Stimulated activated CD4-positive, alpha-beta T cell treated with anti-CD3 and anti-CD28 coated beads, Interleukin-2, amount 100 ng/mL, for 48 hours (primary cell): ENCODE measurements around the gene EVI5L.
"Not testable (repeated sequence)": the region's sequence is repeated elsewhere in the genome, so short reads cannot be mapped to it uniquely, and the experiment has no call there.

Experiments
- DNase-seq, 2 donors: peaks; one replicate each; pipeline ENCODE4 v3.0.0-alpha.2; 2020

The EVI5L gene

GRCh38 chr19:7874897-7875273, 44.9 kb downstream of the EVI5L start:
- DNase-seq, result no peak

DNA sequence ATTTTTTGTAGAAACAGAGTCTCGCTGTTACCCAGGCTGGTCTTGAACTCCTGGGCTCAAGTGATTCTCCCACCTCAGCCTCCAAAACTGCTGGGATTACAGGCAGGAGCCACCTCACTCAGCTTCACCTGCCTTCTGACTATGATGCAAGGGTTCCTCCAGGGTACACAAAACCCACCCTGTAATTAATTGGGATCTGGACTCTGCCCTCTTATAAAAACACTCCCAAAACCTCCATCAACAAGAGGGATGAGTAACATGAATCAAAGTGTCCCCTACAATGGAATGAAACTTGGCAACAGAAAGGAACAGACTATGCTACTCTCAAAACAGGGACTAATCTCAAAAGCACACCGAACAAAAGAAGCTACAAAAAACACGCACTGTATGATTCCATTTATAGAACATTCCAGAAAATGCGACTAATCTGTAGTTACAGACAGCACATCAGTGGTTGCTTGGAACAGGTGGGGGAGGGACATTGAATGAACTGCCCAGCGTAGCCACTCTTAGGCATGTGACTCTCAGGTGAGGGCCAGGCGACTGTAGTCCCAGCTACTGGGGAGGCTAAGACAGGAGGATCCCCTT, 47.3 kb downstream of the EVI5L start:
- no peak for DNase-seq

- DNase-seq, result no peak
Measured at GRCh38 chr19:7879111-7879807, 49.2 kb downstream of the EVI5L start.

DNA sequence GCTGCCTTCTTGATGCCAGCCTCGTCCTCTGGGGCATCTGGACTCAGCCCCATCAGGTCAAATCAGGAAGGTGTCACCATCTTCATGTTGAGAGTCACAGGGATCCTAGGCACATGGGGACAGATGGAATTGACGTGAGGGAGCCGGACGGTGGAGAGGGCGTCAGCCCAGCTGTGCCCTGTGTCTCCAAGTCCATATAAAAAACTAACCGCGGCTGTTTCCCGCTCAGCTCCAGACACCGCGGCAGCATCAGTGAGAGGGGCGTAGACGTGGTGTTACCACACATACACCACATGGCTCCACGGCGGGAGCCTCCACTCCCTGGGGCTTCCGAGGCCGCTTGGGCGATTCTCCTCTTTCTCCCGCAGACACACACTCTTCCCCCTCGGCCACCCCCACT, 49.8 kb downstream of the EVI5L start:
- DNase-seq, result no peak

GRCh38 chr19:7881910-7882309, 51.9 kb downstream of the EVI5L start:
- no peak for DNase-seq

- DNase-seq, result no peak
Measured at GRCh38 chr19:7883105-7883504, 53.1 kb downstream of the EVI5L start.

DNA sequence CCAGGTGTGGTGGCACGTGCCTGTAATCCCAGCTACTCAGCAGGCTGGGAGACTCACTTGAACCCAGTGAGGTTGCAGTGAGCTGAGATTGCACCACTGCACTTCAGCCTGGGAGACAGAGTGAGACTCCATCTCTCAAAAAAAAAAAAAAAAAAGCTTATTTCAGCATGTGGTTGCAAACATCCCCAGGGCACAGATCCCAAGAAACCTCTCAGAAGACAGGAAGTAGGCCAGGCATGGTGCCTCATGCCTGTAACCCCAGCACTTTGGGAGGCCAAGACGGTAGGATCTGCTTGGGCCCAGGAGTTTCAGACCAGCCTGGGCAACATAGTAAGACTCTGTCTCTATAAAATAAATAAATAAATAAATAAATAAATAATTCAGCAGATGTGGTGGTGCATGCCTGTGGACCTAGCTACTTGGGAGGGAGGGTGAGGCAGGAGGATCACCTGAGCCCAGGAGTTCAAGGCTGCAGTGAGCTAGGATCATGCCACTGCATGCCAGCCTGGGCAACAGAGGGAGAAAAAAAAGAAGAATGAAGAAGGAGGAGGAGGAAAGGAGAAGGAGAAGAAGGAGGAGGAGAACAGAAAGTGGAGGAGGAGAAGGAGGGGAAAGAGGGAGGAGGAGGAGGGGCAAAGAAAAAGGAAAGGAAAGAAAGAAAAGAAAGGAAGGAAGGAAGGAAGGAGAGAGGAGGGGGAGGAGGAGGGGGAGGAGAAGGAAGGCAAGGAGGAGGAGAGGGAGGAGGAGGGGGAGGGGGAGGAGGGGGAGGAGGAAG, 54.0 kb downstream of the EVI5L start:
- no peak for DNase-seq

- no peak for DNase-seq
Measured at GRCh38 chr19:7885818-7886217, 55.8 kb downstream of the EVI5L start.

DNA sequence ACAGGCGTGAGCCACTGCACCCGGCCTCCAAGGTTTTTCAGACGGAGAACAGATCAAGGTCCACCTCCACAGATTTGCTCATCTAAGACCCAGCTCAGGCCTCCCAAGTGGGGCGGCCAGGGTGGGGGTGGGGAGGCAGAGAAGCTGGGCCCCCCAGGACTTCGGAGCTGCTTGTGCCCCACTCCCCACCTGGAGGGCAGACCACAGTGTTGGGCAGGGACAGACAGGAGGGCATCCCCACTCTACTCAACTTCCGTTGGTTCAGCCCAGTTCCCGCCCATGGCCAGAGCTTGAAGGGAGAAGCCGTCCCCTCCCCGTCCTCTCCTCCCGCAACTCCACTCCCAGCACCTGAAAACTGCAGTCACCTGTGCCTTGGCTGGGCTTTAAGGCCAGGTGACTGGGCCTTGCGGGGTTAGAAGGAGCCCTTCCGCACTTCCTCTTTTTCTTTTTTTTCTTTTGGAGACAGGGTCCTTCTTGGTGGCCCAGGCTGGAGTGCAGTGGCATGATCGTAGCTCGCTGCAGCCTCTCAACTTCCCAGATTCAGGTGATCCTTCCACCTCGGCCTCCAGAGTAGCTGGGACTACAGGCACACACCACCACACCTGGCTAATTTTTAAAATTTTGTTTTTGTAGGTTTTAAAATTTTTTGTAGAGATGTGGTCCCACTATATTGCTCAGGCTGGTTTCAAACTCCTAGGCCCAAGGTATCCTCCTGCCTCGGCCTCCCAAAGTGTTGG, 57.6 kb downstream of the EVI5L start:
- DNase-seq, result no peak

DNA sequence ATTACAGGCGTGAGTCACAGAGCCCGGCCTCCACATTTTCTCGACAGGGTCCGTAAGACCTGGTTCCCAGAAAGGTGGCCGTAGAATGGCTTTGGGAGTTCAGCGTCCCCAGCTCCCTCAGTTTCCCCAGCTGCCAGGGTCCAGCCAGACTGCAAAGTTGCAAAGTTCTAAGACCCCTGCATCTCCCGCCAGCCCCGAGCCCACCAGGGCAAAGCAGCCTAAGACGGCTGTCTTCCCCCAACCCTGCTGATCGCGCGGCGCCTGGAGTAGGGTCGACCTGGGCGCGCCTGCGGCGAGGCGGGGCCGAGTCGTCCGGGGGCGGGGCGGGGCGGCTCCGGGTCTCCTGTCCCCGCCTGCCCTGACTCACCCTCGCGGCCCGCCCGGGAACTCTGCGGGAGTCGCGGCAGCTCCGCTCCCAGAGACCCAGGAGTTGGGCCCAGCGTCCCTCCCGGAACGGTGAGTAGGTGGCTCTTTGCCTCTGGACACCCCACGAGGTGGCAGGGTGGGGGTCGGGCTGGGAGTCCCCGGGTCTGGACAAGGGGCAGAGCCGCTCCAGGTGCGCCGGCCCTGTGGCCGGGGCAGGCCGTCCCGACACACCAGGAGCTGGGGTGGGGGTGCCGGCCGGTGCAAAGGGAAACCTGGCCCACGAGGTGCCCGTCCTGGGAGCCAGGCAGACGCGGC, 58.3 kb downstream of the EVI5L start, which contains the start of gene LRRC8E:
Gene LRRC8E (plus strand): TSS at position 366 of the 681 bp plus-strand sequence. CDS start 7,094 bp downstream, outside the sequence.
- peak; percentile 32 to 48 for DNase-seq

- no peak for DNase-seq
Measured at GRCh38 chr19:7888826-7889217, 58.8 kb downstream of the EVI5L start.

GRCh38 chr19:7893362-7894101, 63.5 kb downstream of the EVI5L start:
- DNase-seq, result not testable (repeated sequence)

GRCh38 chr19:7894612-7895309, 64.7 kb downstream of the EVI5L start:
- no peak for DNase-seq

DNA sequence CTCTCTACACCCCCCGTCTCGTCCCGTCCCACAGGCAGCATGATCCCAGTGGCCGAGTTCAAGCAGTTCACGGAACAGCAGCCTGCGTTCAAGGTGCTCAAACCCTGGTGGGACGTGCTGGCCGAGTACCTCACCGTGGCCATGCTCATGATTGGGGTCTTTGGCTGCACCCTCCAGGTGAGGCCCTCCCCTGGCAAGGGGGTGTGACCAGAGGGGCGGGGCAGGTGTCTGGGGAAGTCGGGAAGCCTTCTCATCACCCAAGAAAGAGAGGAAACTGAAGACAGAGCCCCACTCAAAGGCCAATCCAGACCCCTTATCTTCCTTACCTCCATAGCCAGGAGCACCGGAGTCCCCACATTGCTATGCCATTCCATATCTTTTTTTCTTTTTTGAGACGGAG, 65.5 kb downstream of the EVI5L start:
- no peak for DNase-seq

DNA sequence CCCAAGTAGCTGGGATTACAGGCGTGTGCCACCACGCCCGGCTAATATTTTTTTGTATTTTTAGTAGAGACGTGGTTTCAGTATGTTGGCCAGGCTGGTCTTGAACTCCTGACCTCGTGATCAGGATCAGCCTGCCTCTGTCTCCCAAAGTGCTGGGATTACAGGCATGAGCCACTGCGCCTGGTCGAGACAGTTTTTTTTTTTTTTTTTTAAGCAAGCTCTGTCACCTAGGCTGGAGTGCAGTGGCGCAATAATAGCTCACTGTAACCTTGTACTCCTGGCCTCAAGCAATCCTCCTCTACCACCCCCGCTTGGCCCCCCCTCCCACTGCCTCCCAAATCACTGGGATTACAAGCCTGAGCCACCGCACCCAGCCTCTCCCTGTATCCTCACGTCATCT, 67.3 kb downstream of the EVI5L start:
- DNase-seq, result no peak

DNA sequence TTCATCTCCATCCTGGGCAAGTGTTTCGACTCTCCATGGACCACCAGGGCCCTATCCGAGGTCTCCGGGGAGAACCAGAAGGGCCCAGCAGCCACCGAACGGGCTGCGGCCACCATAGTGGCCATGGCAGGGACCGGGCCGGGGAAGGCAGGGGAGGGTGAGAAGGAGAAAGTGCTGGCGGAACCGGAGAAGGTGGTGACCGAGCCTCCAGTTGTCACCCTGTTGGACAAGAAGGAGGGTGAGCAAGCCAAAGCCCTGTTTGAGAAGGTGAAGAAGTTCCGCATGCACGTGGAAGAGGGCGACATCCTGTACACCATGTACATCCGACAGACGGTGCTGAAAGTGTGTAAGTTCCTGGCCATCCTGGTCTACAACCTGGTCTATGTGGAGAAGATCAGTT, 68.9 kb downstream of the EVI5L start:
- no peak for DNase-seq

DNA sequence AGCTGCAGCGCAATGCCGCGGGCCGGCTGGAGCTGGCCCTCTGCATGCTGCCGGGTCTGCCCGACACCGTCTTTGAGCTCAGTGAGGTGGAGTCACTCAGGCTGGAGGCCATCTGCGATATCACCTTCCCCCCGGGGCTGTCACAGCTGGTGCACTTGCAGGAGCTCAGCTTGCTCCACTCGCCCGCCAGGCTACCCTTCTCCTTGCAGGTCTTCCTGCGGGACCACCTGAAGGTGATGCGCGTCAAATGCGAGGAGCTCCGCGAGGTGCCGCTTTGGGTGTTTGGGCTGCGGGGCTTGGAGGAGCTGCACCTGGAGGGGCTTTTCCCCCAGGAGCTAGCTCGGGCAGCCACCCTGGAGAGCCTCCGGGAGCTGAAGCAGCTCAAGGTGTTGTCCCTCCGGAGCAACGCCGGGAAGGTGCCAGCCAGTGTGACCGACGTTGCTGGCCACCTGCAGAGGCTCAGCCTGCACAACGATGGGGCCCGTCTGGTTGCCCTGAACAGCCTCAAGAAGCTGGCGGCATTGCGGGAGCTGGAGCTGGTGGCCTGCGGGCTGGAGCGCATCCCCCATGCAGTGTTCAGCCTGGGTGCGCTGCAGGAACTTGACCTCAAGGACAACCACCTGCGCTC, 69.8 kb downstream of the EVI5L start:
- DNase-seq, result no peak

DNA sequence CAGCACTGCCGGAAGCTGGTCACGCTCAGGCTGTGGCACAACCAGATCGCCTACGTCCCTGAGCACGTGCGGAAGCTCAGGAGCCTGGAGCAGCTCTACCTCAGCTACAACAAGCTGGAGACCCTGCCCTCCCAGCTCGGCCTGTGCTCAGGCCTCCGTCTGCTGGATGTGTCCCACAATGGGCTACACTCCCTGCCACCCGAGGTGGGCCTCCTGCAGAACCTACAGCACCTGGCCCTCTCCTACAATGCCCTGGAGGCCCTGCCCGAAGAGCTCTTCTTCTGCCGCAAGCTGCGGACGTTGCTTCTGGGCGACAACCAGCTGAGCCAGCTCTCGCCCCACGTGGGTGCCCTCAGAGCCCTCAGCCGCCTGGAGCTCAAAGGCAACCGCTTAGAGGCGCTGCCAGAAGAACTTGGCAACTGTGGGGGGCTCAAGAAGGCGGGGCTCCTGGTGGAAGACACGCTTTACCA, 70.4 kb downstream of the EVI5L start:
- no peak for DNase-seq

GRCh38 chr19:7900931-7901330, 70.9 kb downstream of the EVI5L start:
- DNase-seq, result no peak

DNA sequence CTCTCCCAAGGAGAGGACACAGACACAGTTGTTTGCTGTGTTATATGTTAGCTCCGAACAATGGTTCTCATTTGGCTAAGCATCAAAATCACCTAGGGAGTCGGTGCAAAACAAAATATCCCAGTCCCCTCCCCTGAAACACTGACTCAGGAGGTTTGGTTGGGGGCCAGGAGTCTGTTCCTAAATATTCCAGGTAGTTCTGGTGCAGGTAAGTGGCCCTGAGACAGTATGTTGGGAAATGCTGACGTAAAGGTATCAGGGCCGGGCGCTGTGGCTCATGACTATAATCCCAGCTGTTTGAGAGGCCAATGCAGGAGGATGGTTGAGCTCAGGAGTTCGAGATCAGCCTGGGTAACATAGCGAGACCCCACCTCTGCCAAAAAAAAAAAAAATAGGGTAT, 71.3 kb downstream of the EVI5L start:
- no peak for DNase-seq

GRCh38 chr19:7902796-7903243, 72.8 kb downstream of the EVI5L start:
- no peak for DNase-seq
